HL-60/S4 (cell line): ENCODE data around the gene PITPNC1.
"Not testable (repeated sequence)": the region's sequence is repeated elsewhere in the genome, so short reads cannot be mapped to it uniquely, and the experiment has no call there.

ENCODE experiments used
- in situ Hi-C: fragments of 300-500 bp; cut with MboI; formaldehyde crosslinking; loops from 2 replicates; pipeline ENCODE4 v1.14.3; 2022; ENCODE audit warnings: low sequenced_read_pairs

The PITPNC1 gene

DNA sequence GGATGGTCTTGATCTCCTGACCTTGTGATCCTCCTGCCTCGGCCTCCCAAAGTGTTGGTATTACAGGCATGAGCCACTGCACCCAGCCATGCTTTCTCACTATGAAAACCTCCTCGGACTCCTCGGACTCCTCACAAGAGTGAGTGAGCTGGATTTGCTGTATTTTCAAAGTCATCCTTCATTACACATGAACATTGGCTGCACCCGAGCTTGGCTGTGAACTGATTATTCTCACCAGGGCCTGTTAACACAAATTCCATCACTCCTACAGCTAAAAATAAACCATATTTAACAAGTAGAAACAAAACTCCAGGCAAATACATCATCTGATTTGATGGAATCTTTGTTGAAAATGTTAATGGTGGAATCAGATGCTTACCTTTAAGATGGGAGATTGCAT, 50.3 kb downstream of the PITPNC1 start:
- in situ Hi-C loops = no loop called here

DNA sequence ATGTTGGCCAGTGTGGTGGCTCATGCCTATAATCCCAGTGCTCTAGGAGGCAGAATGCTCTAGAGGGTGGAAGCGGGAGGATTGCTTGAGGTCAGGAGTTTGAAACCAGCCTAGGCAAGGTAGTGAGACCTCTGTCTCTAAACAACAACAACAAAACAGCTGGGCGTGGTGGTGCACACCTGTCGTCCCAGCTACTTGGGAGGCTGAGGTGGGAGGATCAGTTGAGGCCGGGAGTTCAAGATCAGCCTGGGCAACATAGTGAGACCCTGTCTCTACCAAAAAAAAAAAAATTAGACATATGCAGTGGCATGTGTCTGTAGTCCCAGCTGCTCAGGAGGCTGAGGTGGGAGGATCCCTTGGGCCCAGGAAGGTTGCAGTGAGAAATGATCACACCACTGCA, 53.4 kb downstream of the PITPNC1 start:
- in situ Hi-C loops = not testable (repeated sequence)

DNA sequence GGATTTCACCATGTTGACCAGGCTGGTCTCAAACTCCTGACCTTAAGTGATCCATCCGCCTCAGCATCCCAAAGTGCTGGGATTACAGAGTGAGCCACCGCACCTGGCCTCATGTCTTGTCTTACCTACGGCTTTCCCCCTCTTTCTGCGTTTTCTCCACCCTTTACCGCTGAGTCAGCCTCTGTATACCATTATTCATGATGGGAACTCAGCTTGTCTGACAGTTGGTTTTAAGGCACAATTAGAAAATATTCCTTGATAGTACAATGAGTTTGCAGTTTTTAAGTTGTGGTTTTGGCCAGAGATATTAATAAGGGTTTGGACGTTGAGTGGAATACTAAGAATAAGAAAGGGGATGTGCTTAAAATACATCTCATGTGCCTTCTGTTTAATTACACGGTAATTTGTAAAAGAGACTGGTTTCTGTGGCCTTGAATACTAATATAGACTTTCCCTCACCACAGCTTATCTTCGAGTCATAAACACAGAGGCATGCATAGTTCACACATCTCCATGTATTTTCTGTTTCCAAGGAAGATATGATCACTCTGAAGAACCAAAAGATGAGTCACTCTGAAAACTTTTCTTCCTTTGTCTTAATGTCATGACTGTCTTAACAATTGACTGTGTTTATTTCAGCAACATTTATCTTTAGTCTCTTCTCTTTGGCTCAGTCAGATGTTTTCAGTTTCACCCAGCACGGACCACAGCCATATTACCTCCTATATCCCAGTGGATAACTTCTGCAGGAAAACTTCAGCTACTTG, 54.4 kb downstream of the PITPNC1 start:
- in situ Hi-C loops = no loop called here

DNA sequence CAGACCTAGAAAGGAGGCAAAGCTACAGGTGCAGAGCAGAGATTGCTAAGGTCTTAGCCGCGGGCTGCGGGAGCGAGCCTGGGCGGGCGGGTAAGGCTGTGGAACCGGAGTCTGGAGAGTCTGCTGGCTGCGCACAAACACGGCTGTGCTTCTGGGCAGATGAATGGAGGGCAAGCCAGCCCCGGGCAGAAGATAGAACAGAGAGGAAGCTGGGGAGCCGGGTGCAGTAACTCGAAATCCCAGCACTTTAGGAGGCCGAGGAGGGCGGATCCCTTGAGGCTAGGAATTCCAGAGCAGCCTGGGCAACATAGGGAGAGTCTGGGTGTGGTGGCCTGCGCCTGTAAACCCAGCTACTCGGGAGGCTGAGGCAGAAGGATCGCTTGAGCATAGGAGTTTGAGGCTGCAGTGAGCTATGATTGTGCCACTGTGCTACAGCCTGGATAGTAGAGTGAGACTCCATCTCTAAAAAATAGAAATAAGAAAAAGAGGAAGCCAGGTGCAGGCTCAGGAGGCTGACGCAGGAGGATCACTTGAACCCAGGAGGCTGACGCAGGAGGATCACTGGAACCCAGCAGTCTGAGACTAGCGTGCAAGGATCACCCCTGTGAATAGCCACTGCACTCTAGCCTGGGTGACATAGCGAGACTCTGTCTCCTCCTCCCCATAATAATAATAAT, 56.3 kb downstream of the PITPNC1 start:
- in situ Hi-C loops = no loop called here

- in situ Hi-C loops = no loop called here
Observed at GRCh38 chr17:67434061-67434525, 57.0 kb downstream of the PITPNC1 start.

DNA sequence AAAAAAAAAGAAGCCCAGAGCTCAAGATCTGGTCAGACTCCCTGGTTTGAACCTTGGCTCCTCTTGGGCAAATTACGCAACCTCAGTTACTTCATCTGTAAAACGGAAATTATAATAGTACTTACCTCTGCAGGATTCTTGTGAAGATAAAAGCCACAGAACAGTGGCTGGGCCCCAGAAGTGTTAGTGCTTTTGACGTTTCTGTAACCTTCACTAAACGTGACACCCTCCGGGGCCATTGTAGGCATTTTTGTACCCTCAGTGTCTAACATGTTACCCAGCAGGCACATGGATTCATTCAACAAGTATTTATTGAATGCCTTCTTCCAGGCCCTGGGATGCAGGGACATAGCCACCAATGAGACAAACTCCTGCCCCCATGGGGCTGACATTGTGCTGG, 58.0 kb downstream of the PITPNC1 start:
- in situ Hi-C loops = no loop called here

DNA sequence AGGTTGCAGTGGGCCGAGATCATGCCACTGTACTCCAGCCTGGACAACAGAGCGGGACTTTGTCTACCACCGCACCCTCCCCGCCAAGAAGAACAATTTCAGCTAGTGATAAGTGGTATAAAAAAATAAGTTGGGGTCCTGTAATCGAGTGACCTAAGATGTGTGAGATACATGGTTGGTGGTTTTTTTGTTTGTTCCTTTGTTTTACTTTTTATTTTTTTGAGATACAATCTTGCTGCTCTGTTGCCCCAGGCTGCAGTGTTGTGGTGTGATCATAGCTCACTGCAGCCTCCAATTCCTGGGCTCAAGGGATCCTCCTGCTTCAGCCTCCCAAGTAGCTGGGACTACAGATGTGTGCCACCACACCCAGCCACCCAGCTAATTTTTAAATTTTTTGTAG, 58.7 kb downstream of the PITPNC1 start:
- in situ Hi-C loops = no loop called here

GRCh38 chr17:67436233-67436632, 59.2 kb downstream of the PITPNC1 start:
- in situ Hi-C loops = no loop called here

GRCh38 chr17:67438667-67439066, 61.6 kb downstream of the PITPNC1 start:
- in situ Hi-C loops = no loop called here

DNA sequence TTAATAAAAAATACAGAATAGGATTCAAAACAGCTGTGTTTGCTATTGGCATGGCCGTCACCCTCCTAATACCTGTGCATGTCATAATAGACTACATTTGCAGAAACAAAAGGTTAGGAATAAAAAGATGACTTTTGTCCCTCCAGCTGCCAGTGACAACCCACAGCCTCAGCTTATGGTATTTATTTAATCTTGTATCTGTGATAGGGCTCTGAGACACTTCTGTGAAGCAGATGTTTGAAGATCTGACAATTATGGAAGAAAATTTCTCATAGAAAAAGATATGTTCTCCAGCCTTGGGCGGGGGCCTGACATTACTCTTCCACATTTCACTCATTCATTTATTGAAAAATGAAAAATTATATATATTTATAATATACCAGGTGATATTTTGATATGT, 62.2 kb downstream of the PITPNC1 start:
- in situ Hi-C loops = no loop called here

DNA sequence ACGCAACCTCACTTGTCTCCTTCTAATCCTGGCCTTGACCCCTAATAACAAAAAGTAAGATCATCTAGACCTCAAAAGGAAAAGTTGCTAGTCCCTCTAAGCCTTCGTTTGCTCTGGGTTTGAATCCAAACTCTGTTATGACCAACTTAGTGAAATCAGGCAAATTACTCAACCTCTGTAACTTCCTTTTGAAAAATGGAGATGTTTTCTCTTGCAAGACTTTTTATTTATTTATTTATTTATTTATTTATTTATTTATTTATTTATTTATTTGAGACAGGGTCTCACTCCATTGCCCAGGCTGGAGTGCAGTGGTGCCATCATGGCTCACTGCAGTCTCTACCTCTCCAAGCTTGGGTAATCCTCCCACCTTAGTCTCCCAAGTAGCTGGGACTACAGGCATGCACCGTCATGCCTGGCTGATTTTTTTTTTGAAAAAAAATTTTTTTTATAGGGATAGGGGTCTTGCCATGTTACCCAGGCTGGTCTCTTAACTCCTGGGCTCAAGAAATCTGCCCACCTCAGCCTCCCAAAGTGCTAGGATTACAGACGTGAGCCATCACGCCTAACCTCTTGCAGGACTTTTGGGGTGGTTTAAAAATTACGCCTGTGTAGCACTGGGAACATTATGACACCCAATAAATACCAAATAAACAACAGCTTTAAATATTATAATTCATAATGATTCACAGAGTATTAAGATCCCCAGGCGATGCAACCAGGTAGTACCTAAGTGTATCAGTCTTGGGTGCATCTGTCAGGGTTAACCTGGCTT, 63.4 kb downstream of the PITPNC1 start:
- in situ Hi-C loops = no loop called here

GRCh38 chr17:67441052-67441895, 64.2 kb downstream of the PITPNC1 start:
- in situ Hi-C loops = no loop called here

GRCh38 chr17:67441896-67442219, 64.8 kb downstream of the PITPNC1 start:
- in situ Hi-C loops = no loop called here

DNA sequence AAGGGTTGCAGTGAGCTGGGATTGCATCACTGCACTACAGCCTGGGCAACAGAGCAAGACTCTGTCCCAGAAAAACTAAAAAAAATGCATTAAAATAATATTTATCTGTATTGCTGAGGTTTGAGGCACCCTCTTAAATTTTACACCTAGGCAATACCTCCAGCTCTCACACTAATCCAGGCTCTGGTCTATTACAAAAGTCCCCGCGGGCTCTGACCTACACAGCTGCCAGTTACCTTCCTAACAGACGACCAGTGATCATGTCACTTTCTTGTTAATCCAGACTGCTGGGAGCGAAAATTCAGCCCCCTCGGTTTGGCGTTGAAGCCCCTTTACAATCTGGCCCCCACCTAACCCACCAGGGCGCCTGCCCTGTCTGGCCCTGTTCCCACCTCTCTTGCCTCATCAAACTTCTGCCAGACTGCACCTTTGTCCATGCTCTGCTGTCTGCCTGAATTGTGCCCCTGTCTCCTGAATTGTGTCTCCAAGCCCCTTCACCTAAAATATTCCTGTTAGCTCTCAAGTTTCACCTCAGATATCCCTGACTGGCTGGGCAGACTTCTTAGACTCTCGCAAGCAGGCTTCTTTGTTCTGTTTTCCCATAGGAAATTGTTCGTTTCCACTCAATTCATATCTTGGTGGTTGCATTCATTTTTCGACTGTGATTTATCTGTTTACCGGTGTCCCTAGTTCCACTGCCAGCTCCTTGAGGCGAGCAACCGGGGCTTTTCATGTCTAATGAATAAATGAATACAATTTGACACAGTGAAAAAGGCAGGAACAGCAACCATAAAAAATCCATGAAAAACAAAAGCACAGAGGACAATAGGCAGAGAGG, 65.9 kb downstream of the PITPNC1 start:
- in situ Hi-C loops = no loop called here

- in situ Hi-C loops = no loop called here
Observed at GRCh38 chr17:67443931-67444595, 67.0 kb downstream of the PITPNC1 start.

GRCh38 chr17:67448449-67448848, 71.4 kb downstream of the PITPNC1 start:
- in situ Hi-C loops = no loop called here

DNA sequence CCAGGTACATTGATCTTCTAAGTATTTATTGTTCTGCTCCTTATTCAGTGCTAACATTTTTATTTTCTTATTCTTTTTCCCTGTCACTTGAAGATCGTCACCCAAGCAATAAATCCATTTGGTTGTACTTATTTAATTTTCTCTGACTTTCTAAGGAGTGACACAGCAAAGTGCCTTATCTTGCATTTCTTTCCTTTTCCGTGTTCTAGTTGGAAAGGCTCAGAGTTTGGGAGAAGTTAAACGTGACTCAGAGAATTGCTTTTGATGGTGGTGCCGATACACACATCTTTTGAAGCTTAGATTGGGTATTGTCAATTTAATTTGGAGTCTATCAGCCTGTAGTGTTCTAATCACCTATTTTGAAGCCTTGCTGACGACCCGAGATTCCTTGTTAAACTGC, 72.0 kb downstream of the PITPNC1 start:
- in situ Hi-C loops = no loop called here

DNA sequence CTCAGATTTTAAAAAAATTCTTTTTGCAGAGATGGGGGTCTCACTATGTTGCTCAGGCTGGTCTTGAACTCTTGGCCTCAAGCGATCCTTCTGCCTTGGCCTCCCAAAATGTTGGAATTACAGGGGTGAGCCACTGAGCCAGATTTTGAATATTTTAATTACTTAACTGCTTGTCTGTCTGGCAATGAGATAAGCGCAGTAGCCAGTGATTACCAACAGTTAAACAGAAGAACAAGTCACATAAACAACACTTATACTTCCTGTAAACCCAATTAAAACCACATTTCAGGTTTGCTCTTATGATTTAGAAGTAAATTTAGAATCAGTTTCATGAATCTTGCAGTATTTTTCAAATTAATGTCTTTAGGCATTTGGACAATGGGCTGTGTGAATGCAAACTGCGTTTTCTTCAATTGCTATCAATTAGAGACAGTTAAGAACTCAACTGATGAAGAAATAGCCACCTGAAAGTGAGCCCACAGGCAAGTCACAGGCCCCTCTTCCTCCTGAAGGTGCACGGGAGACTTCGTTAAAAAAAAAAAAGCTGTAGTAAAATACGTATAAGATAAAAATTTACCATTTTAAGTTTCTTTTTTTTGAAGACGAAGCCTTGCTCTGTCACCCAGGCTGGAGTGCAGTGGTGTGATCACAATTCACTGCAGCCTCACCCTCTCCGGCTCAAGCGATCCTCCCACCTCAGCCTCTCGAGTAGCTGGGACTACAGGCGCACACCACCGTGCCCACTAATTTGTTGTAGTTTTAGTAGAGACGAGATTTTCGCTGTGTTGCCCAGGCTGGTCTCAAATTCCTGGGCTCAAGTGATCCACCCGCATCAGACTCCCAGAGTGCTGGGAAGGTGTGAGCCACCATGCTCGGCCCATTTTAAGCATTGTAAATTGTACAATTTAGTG, 73.0 kb downstream of the PITPNC1 start:
- in situ Hi-C loops = no loop called here
